Stimulated activated effector memory CD8-positive, alpha-beta T cell treated with anti-CD3 and anti-CD28 coated beads, Interleukin-12 subunit alpha, Interleukin-12 subunit beta, amount 100 ng/mL, for 72 hours (primary cell): Measurements from ENCODE around the gene RELB.

Source experiments
- ATAC-seq: fragments of 150-1000 bp; cut with Tn5 transposase; 2 replicates; pipeline ENCODE4 v1.10.0; 2021
- DNase-seq, 2 donors: peaks; one replicate each; pipeline ENCODE4 v3.0.0; 2021 to 2022; ENCODE audit warnings: low spot score in 2 of 2
- H3K27ac Mint-ChIP-seq: one replicate; pipeline ENCODE4 v1.8.0; 2022; ENCODE audit warnings: mild to moderate bottlenecking, mixed read lengths
- H3K36me3 Mint-ChIP-seq: one replicate; pipeline ENCODE4 v1.8.0; 2022; ENCODE audit warnings: mild to moderate bottlenecking, mixed read lengths
- H3K4me1 Mint-ChIP-seq: one replicate; pipeline ENCODE4 v1.8.0; 2022; ENCODE audit warnings: mixed read lengths
- H3K4me3 Mint-ChIP-seq: one replicate; pipeline ENCODE4 v1.8.0; 2022; ENCODE audit warnings: mild to moderate bottlenecking, mixed read lengths
- H3K9me3 Mint-ChIP-seq: one replicate; pipeline ENCODE4 v1.8.0; 2022; ENCODE audit warnings: mixed read lengths

RELB gene

DNA sequence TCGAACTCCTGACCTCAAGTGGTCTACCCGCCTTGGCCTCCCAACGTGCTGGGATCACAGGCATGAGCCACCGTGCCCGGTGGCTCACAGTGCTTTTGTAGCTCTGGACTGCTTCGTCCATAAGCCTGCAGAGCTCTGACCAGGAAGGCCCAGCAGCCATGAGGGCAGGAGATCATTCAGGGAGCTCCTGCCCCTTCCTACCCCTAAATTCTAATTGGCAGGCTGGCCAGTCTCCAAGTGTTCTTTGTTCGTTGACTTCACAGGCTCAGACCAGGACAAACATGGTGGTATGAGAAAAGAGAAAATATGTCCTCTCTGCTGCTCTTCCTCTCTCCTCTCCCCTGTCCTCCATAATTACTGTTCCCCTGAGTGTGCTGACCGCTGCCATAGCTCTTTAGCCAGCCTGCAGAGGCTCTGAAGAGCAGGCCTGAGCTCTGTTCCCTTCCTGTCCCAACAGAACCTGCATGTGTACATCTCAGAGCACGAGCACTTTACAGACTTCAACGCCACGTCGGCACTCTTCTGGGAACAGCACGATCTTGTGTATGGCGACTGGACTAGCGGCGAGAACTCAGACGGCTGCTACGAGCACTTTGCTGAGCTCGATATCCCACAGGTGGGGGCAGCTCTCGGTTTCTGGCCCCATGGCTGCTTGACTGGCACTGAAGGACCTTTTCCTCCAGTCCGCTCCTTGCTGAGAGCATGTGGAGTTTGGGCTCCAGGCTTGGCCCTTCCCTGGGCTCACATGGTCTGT lies 27.1 kb upstream of the RELB start:
- Mint-ChIP-seq H3K27ac (no peak overlapping the region), H3K36me3 (peaks cover 97% of the 10 kb centered on the region), H3K9me3 (no peaks in the 10 kb centered on the region), H3K4me1 (peaks cover 5% of the 10 kb centered on the region), H3K4me3 (no peak overlapping the region)
- no peak for ATAC-seq
- no peak for DNase-seq

DNA sequence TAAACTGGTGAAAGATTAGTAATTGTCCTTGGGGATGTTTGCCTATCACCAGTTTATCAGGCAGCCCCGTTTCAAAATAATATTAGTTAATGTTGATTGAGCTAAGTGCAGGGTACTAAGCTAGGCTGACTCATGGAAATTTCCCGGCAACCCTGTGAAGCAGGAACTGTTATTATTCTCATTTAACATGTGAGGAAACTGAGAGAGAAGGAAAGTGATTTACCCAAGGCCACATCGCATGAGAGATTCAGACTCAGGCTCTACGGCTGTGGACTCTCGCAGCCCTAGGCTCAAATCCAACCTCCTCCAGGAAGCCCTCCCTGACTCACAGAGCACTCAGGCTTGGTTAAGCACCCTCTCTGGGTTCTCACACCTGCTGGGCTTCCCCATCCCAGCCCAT lies 26.4 kb upstream of the RELB start:
- peaks cover 97% of the 10 kb centered on the region for H3K36me3 Mint-ChIP-seq
- DNase-seq (no peak), ATAC-seq (no peak)
- no peaks in the 10 kb centered on the region for H3K9me3 Mint-ChIP-seq
- H3K4me1 Mint-ChIP-seq: peaks cover 5% of the 10 kb centered on the region
- H3K4me3 Mint-ChIP-seq: no peak overlapping the region
- H3K27ac Mint-ChIP-seq: no peak overlapping the region

DNA sequence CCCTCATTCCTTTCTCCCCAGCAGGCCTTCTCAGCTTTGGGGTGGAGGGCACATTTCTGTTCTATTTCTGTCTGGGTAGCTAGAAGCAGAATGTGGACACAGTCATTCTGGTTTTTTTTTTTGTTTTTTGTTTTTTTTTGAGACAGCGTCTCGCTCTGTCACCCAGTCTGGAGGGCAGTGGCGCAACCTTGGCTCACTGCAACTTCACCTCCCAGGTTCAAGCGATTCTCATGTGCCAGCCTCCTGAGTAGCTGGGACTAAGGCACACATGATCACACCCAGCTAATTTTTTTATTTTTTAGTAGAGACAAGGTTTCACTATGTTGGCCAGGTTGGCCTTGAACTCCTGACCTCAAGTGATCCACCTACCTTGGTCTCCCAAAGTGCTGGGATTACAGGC lies 25.8 kb upstream of the RELB start:
- H3K36me3 Mint-ChIP-seq: peaks cover 96% of the 10 kb centered on the region
- peaks cover 5% of the 10 kb centered on the region for H3K4me1 Mint-ChIP-seq
- ATAC-seq (no peak), DNase-seq (no peak)
- no peak overlapping the region for H3K4me3 Mint-ChIP-seq
- no peak overlapping the region for H3K27ac Mint-ChIP-seq
- no peaks in the 10 kb centered on the region for H3K9me3 Mint-ChIP-seq

DNA sequence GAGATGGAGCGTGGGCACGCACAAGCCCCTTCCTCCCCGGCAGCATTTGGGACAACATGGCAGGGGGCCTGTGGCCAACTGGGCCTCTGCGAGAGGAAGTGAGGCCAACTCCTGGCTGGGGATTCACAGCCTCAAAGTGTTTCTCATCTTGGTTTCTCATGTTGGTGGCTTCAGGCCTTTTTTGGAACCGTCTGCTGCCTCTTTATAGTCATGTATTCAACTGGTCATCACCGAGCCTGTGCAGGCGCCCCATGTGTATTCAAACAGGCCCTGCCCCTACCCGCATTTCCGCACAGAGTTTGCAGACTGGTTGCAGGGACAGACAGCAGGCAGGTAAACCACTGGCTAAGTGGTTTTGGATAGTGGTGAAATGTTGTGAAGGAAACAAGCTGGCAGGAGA lies 17.3 kb upstream of the RELB start:
- H3K27ac Mint-ChIP-seq: peak overlapping the region; percentile 38
- no peaks in the 10 kb centered on the region for H3K9me3 Mint-ChIP-seq
- H3K4me1 Mint-ChIP-seq: peaks cover 7% of the 10 kb centered on the region
- H3K4me3 Mint-ChIP-seq: no peak overlapping the region
- peaks cover 77% of the 10 kb centered on the region for H3K36me3 Mint-ChIP-seq
- no peak for DNase-seq
- no peak for ATAC-seq

DNA sequence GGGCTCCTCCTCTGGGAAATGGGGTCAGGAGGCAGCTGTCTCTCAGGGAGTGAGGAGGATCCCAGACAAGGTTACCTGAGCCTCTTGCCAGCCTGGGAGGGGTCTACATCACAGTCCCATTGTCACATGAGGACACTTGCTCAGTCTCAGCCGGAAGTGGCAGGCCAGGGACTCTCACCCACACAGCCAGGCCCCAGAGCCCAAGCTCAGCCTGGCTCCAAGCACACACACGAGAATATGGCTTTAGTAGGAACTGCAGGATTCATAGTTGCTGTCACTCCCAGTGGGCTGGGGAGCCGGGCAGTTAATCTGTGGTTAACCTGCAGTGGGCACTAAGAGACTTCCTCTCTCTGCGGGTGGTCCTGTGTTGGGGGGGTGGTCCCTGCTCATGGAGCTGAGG lies 15.8 kb upstream of the RELB start:
- no peak overlapping the region for H3K4me3 Mint-ChIP-seq
- peaks cover 66% of the 10 kb centered on the region for H3K36me3 Mint-ChIP-seq
- H3K27ac Mint-ChIP-seq: no peak overlapping the region
- no peaks in the 10 kb centered on the region for H3K9me3 Mint-ChIP-seq
- ATAC-seq: no peak
- no peak for DNase-seq
- H3K4me1 Mint-ChIP-seq: peaks cover 7% of the 10 kb centered on the region

DNA sequence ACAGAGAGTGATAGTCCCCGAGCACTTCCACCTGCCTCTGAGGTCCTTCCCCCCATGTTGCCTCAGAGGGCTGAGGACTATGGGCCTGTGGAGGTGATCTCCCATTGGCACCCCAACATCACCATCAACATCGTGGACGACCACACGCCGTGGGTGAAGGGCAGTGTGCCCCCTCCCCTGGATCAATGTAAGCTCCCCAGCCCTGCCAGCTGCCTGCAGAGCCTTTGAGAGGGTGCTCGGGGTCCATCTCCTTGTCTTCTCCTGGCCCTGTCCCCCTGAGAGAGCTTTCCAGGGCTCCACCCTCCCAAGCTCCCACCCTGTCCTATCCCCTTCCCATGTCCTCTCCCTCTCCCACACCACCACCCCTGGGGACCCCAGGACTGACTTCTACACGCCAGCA lies 14.9 kb upstream of the RELB start:
- Mint-ChIP-seq H3K4me3 (no peak overlapping the region), H3K27ac (peak overlapping the region; percentile 88), H3K9me3 (no peaks in the 10 kb centered on the region), H3K4me1 (peaks cover 7% of the 10 kb centered on the region), H3K36me3 (peaks cover 69% of the 10 kb centered on the region)
- DNase-seq: no peak
- no peak for ATAC-seq

DNA sequence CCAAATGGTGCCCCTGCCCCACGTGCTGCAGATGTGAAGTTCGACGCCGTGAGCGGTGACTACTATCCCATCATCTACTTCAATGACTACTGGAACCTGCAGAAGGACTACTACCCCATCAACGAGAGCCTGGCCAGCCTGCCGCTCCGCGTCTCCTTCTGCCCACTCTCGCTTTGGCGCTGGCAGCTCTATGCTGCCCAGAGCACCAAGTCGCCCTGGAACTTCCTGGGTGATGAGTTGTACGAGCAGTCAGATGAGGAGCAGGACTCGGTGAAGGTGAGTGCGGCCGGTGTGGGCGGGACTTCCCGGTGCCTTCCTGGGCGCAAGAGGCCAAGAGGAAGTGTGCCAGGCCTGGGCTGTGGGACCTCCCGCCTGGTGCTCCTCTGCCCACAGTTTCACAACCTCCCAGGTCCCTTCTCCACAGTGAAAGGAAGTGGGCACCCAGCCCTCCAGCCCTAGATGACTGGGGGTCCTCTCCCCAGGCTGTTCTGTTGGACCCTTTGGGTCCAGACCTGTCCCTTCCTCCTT lies 14.1 kb upstream of the RELB start:
- H3K4me1 Mint-ChIP-seq: peaks cover 13% of the 10 kb centered on the region
- peaks cover 66% of the 10 kb centered on the region for H3K36me3 Mint-ChIP-seq
- DNase-seq (no peak), ATAC-seq (no peak)
- no peak overlapping the region for H3K4me3 Mint-ChIP-seq
- H3K27ac Mint-ChIP-seq: peak overlapping the region; percentile 88
- no peaks in the 10 kb centered on the region for H3K9me3 Mint-ChIP-seq

DNA sequence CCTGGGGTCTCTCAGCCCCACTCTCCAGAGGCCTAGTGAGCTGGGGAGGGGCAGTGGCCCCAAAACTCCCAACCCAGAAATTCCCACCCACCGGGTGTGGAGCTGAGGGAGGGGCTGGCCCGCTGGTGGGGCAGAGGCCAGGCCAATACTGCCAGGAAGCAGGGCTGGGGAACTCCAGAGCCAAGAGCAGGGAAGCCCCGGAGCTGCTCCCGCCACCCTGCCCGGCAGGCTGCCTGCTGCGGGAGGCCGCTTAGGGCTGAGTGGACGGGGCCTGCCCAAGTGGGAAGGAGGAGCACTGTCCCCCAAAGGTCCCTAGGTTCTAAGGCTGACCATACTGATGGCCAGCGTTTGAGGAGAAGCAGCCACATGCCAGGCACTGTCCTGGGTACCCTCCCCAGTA lies 13.0 kb upstream of the RELB start:
- Mint-ChIP-seq H3K27ac (peak overlapping the region; percentile 88), H3K4me1 (peaks cover 13% of the 10 kb centered on the region), H3K4me3 (no peak overlapping the region), H3K36me3 (peaks cover 61% of the 10 kb centered on the region), H3K9me3 (no peaks in the 10 kb centered on the region)
- ATAC-seq (no peak), DNase-seq (no peak)

DNA sequence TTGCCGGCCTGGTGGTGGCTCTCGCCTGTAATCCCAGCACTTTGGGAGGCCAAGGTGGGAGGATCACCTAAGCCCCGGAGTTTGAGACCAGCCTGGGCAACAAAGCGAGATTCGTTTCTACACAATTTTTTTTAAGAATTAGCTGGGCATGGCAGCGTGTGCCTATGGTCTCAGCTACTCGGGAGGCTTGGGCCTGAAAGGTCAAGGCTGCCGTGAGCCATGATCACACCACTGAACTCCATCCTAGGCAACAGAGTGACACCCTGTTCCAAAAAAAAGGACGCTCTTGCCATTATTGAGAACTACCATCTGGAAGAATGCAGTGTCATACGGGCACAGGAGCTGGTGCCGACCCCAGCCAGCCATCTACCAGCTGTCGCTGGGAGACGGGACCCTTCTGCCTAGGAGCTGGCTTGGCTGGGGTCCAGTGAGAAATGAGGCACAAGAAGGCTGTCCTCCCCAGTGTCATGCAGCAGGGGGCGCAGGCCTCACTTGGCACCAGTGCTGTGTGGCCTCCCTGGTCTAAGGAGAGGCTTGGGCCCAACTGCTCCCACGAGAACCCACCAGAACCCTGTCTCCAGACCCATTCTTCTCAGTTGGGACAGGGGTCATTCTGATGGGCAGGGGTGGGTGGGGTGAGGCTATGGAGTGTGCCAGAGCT lies 12.2 kb upstream of the RELB start:
- peak; percentile 78 for ATAC-seq
- peaks cover 13% of the 10 kb centered on the region for H3K4me1 Mint-ChIP-seq
- no peak overlapping the region for H3K4me3 Mint-ChIP-seq
- peaks cover 66% of the 10 kb centered on the region for H3K36me3 Mint-ChIP-seq
- no peaks in the 10 kb centered on the region for H3K9me3 Mint-ChIP-seq
- DNase-seq: peak; percentile 42 to 75
- peak overlapping the region; percentile 84 for H3K27ac Mint-ChIP-seq

DNA sequence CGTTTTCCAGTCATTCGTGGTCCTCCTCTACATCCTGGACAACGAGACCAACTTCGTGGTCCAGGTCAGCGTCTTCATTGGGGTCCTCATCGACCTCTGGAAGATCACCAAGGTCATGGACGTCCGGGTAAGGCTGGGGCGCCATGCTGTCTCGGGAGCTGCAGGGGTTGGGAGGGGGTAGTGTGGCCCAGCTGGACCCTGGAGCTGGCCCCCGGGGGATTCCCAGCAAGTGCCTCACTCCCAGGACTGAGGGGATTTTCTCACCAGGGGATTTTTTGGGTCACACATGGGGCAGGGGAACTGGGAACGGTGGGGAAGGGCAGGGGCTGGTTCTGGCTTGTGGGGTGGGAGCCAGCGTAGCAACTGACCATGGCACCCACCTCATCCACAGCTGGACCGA lies 10.8 kb upstream of the RELB start:
- DNase-seq: no peak
- Mint-ChIP-seq H3K9me3 (no peaks in the 10 kb centered on the region), H3K27ac (no peak overlapping the region), H3K36me3 (peaks cover 60% of the 10 kb centered on the region), H3K4me3 (no peak overlapping the region), H3K4me1 (peaks cover 13% of the 10 kb centered on the region)
- no peak for ATAC-seq

DNA sequence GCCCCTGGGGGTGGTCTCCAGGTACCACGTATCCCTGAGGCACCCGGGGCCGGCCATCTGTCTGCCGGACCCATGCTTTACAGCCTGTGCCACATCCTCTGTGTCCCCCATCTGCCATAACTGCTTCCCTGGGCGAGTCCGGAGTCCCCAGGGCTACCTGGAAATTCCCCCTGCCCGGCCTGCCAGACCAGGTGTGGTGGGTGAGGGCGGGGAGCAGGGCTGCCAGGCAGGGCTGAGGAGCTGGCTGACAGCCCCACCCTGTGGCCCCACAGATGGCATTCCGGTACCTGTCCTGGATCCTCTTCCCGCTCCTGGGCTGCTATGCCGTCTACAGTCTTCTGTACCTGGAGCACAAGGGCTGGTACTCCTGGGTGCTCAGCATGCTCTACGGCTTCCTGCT lies 10.3 kb upstream of the RELB start:
- H3K4me3 Mint-ChIP-seq: no peak overlapping the region
- H3K36me3 Mint-ChIP-seq: peaks cover 55% of the 10 kb centered on the region
- H3K4me1 Mint-ChIP-seq: peaks cover 13% of the 10 kb centered on the region
- H3K9me3 Mint-ChIP-seq: no peaks in the 10 kb centered on the region
- ATAC-seq (no peak), DNase-seq (no peak)
- H3K27ac Mint-ChIP-seq: no peak overlapping the region

DNA sequence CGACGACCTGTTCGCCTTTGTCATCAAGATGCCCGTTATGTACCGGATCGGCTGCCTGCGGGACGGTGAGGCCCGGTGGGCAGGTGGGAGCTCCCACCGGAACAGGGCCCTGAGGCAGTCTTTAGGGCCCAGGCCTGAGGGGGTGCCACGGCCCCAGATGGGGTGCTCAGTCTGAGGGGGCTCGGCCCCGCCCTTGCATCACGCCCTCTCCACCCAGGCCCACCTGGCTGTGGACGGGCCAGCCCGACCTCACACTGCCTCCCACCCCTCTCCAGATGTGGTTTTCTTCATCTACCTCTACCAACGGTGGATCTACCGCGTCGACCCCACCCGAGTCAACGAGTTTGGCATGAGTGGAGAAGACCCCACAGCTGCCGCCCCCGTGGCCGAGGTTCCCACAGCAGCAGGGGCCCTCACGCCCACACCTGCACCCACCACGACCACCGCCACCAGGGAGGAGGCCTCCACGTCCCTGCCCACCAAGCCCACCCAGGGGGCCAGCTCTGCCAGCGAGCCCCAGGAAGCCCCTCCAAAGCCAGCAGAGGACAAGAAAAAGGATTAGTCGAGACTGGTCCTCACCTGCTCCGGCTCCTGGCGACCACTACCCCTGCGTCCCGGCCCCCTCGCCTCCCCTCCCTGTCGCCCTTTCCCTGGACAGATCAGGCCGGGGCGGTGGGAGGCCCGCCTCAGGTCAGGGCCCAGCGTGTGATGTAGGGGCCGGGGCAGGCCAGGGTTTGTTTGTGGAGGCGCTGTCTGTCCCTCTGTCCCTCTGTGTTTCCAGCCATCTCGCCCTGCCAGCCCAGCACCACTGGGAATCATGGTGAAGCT lies 8.7 kb upstream of the RELB start:
- no peak overlapping the region for H3K4me3 Mint-ChIP-seq
- no peak overlapping the region for H3K27ac Mint-ChIP-seq
- no peaks in the 10 kb centered on the region for H3K9me3 Mint-ChIP-seq
- ATAC-seq (no peak), DNase-seq (no peak)
- H3K4me1 Mint-ChIP-seq: peaks cover 11% of the 10 kb centered on the region
- H3K36me3 Mint-ChIP-seq: peaks cover 39% of the 10 kb centered on the region

DNA sequence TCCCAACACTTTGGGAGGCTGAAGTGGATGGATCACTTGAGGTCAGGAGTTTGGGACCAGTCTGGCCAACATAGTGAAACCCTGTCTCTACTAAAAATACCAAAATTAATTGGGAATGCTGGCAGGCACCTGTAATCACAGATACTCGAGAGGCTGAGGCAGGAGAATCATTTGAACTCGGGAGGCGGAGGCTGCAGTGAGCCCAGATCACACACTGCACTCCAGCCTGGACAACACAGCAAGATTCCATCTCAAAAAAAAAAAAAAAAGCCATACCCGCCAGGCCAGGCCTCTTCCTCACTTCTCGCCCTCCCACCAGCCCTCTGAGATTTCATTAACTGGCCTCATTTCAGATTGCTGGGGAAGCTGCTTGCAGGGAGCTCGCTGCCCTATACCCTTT lies 7.7 kb upstream of the RELB start:
- H3K36me3 Mint-ChIP-seq: peaks cover 34% of the 10 kb centered on the region
- no peak overlapping the region for H3K27ac Mint-ChIP-seq
- ATAC-seq (no peak), DNase-seq (no peak)
- H3K9me3 Mint-ChIP-seq: no peaks in the 10 kb centered on the region
- H3K4me3 Mint-ChIP-seq: no peak overlapping the region
- H3K4me1 Mint-ChIP-seq: peaks cover 7% of the 10 kb centered on the region

DNA sequence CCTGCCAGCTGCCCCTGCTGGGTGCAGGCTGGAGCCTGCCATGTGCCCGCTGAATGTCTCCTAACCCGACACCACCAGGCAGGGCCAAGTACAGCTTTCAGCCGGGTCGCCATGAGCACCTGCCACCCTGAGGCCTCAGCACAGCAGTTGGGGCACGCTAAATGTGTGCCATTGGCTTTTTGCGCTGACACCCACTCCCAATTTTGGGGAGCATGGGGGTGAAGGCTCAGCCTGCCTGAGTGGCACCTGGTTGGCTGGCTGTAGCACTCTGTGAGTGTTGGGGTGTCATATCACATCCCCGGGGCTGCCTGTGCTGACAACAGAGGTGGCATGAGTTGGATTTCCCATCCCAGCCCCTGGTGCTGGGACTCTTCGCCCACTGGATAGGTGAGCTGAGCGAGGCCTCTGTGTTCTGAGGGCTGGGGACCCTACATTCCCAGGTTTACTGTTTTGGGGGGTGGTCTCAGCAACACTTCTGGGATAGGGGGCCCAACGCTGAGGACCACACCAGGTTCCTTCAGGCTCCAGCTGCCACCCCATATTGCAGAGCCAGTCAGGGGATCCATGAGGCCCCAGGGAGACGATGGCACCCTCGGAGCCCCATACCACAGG lies 7.2 kb upstream of the RELB start:
- Mint-ChIP-seq H3K9me3 (no peaks in the 10 kb centered on the region), H3K4me3 (no peak overlapping the region), H3K27ac (peak overlapping the region; percentile 60), H3K36me3 (peaks cover 30% of the 10 kb centered on the region), H3K4me1 (peaks cover 7% of the 10 kb centered on the region)
- no peak for ATAC-seq
- no peak for DNase-seq

DNA sequence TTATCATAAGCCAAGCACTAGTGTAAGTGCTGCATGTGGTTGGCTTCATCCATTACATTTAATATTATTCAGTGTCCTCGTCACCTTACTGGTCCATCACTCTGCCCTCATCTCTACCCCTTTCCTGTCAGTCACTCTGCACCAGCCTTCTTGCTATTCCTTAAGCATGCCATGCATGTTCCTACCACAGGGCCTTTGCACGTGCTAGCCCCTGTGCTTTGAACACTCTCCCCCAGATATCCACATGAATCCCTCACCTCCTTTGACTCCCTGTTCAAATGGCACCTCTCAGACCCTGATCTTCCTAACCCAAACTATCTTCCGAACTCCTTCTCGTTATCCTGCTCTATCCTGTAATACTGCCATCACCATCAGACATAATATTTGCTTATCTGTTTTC lies 3.2 kb upstream of the RELB start:
- no peak overlapping the region for H3K4me3 Mint-ChIP-seq
- peaks cover 26% of the 10 kb centered on the region for H3K36me3 Mint-ChIP-seq
- H3K4me1 Mint-ChIP-seq: peaks cover 15% of the 10 kb centered on the region
- DNase-seq (no peak), ATAC-seq (no peak)
- H3K27ac Mint-ChIP-seq: peak overlapping the region; percentile 0
- H3K9me3 Mint-ChIP-seq: no peaks in the 10 kb centered on the region
